ENCODE measurements around the gene VPS37B.

VPS37B gene

DNA sequence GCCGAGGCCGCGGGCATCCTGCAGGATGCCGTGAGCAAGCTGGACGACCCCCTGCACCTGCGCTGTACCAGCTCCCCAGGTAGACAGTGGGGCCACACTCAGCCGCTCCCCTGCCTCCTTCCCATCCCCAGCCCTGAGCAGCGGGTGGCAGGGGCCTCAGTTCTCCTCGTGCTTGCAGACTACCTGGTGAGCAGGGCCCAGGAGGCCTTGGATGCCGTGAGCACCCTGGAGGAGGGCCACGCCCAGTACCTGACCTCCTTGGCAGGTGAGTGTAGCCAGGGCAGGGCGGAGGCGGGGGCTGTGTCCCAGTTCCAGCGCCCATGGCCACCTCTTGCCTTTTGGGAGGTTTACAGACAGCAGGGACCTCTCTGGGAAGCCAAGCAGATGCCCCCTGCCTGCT, 37.8 kb downstream of the VPS37B start:
- no peak for TF ChIP-seq YY1 (IDR thresholded peaks at IDR 0.05; ENCODE audit: insufficient read depth, insufficient read length)
- no peak for TF ChIP-seq ZNF274 (IDR thresholded peaks at IDR 0.05; ENCODE audit: low read depth, low read length)
- no peak for TF ChIP-seq SUZ12 (IDR thresholded peaks at IDR 0.05; ENCODE audit: extremely low read depth, insufficient read depth, insufficient read length)
- Histone ChIP-seq H3K27me3 (ENCODE audit: insufficient read depth, insufficient read length) (no peaks in the 10 kb centered on the region), H3K9ac (ENCODE audit: insufficient read length, low read depth) (no peak overlapping the region), H3K9me3 (ENCODE audit: insufficient read depth, low read length) (no peaks in the 10 kb centered on the region), H3K4me3 (ENCODE audit: insufficient read length, low read depth) (no peak overlapping the region), H3K4me1 (ENCODE audit: insufficient read depth, insufficient read length) (peaks cover 5% of the 10 kb centered on the region), H3K36me3 (ENCODE audit: insufficient read depth, insufficient read length, low read length) (peaks cover 81% of the 10 kb centered on the region)
- DNase-seq (ENCODE audit: low read depth, low spot score) = no peak

- Histone ChIP-seq H3K9me3 (ENCODE audit: insufficient read depth, low read length) (no peaks in the 10 kb centered on the region), H3K9ac (ENCODE audit: insufficient read length, low read depth) (no peak overlapping the region), H3K4me1 (ENCODE audit: insufficient read depth, insufficient read length) (peaks cover 8% of the 10 kb centered on the region), H3K27me3 (ENCODE audit: insufficient read depth, insufficient read length) (no peaks in the 10 kb centered on the region), H3K4me3 (ENCODE audit: insufficient read length, low read depth) (no peak overlapping the region), H3K36me3 (ENCODE audit: insufficient read depth, insufficient read length, low read length) (peaks cover 76% of the 10 kb centered on the region)
- no peak for DNase-seq (ENCODE audit: low read depth, low spot score)
- TF ChIP-seq YY1 (IDR thresholded peaks at IDR 0.05; ENCODE audit: insufficient read depth, insufficient read length) = no peak
- no peak for TF ChIP-seq SUZ12 (IDR thresholded peaks at IDR 0.05; ENCODE audit: extremely low read depth, insufficient read depth, insufficient read length)
- TF ChIP-seq ZNF274 (IDR thresholded peaks at IDR 0.05; ENCODE audit: low read depth, low read length) = no peak
Measured at GRCh38 chr12:122856999-122857671, 38.8 kb downstream of the VPS37B start.

DNA sequence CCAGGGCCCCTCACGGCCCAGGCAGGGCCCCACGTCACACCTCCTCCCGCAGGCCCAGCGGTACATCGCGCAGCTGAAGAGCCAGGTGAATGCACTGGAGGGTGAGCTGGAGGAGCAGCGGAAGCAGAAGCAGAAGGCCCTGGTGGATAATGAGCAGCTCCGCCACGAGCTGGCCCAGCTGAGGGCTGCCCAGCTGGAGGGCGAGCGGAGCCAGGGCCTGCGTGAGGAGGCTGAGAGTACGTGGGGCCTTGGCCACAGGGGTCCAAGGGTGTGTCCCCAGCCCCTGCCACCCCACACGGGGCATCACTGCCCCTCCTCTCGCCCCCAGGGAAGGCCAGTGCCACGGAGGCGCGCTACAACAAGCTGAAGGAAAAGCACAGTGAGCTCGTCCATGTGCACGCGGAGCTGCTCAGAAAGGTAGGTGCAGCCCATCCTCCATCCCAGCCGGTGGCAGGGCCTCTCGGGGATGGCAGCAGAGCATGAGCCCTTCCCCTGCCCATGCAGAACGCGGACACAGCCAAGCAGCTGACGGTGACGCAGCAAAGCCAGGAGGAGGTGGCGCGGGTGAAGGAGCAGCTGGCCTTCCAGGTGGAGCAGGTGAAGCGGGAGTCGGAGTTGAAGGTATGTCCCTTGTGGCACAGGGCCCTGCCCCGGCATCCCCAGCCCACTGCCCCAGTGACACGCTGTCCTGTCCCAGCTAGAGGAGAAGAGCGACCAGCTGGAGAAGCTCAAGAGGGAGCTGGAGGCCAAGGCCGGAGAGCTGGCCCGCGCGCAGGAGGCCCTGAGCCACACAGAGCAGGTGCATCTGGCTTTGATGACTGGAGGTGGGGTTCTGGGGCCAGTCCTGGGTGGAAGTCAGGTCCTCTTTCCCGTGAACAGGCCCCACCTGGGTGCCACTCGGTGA, 39.7 kb downstream of the VPS37B start:
- no peak for DNase-seq (ENCODE audit: low read depth, low spot score)
- no peaks in the 10 kb centered on the region for H3K27me3 ChIP-seq (ENCODE audit: insufficient read depth, insufficient read length)
- H3K9ac ChIP-seq (ENCODE audit: insufficient read length, low read depth) = no peak overlapping the region
- H3K4me3 ChIP-seq (ENCODE audit: insufficient read length, low read depth) = no peak overlapping the region
- no peak for TF ChIP-seq SUZ12 (IDR thresholded peaks at IDR 0.05; ENCODE audit: extremely low read depth, insufficient read depth, insufficient read length)
- TF ChIP-seq YY1 (IDR thresholded peaks at IDR 0.05; ENCODE audit: insufficient read depth, insufficient read length) = no peak
- TF ChIP-seq ZNF274 (IDR thresholded peaks at IDR 0.05; ENCODE audit: low read depth, low read length) = no peak
- H3K9me3 ChIP-seq (ENCODE audit: insufficient read depth, low read length) = no peaks in the 10 kb centered on the region
- H3K36me3 ChIP-seq (ENCODE audit: insufficient read depth, insufficient read length, low read length) = peaks cover 67% of the 10 kb centered on the region
- peaks cover 9% of the 10 kb centered on the region for H3K4me1 ChIP-seq (ENCODE audit: insufficient read depth, insufficient read length)

- TF ChIP-seq YY1 (IDR thresholded peaks at IDR 0.05; ENCODE audit: insufficient read depth, insufficient read length) (no peak), SUZ12 (IDR thresholded peaks at IDR 0.05; ENCODE audit: extremely low read depth, insufficient read depth, insufficient read length) (no peak)
- Histone ChIP-seq H3K36me3 (ENCODE audit: insufficient read depth, insufficient read length, low read length) (peaks cover 63% of the 10 kb centered on the region), H3K4me1 (ENCODE audit: insufficient read depth, insufficient read length) (peaks cover 9% of the 10 kb centered on the region), H3K4me3 (ENCODE audit: insufficient read length, low read depth) (no peak overlapping the region), H3K9ac (ENCODE audit: insufficient read length, low read depth) (no peak overlapping the region), H3K27me3 (ENCODE audit: insufficient read depth, insufficient read length) (no peaks in the 10 kb centered on the region), H3K9me3 (ENCODE audit: insufficient read depth, low read length) (no peaks in the 10 kb centered on the region)
- no peak for DNase-seq (ENCODE audit: low read depth, low spot score)
Measured at GRCh38 chr12:122855071-122855829, 40.7 kb downstream of the VPS37B start.

GRCh38 chr12:122854554-122854953, 41.4 kb downstream of the VPS37B start:
- Histone ChIP-seq H3K4me3 (ENCODE audit: insufficient read length, low read depth) (no peak overlapping the region), H3K9ac (ENCODE audit: insufficient read length, low read depth) (no peak overlapping the region), H3K9me3 (ENCODE audit: insufficient read depth, low read length) (no peaks in the 10 kb centered on the region), H3K36me3 (ENCODE audit: insufficient read depth, insufficient read length, low read length) (peaks cover 63% of the 10 kb centered on the region), H3K4me1 (ENCODE audit: insufficient read depth, insufficient read length) (peaks cover 9% of the 10 kb centered on the region), H3K27me3 (ENCODE audit: insufficient read depth, insufficient read length) (no peaks in the 10 kb centered on the region)
- TF ChIP-seq ZNF274 (IDR thresholded peaks at IDR 0.05; ENCODE audit: low read depth, low read length) (no peak), SUZ12 (IDR thresholded peaks at IDR 0.05; ENCODE audit: extremely low read depth, insufficient read depth, insufficient read length) (no peak), YY1 (IDR thresholded peaks at IDR 0.05; ENCODE audit: insufficient read depth, insufficient read length) (no peak)
- DNase-seq (ENCODE audit: low read depth, low spot score) = no peak

DNA sequence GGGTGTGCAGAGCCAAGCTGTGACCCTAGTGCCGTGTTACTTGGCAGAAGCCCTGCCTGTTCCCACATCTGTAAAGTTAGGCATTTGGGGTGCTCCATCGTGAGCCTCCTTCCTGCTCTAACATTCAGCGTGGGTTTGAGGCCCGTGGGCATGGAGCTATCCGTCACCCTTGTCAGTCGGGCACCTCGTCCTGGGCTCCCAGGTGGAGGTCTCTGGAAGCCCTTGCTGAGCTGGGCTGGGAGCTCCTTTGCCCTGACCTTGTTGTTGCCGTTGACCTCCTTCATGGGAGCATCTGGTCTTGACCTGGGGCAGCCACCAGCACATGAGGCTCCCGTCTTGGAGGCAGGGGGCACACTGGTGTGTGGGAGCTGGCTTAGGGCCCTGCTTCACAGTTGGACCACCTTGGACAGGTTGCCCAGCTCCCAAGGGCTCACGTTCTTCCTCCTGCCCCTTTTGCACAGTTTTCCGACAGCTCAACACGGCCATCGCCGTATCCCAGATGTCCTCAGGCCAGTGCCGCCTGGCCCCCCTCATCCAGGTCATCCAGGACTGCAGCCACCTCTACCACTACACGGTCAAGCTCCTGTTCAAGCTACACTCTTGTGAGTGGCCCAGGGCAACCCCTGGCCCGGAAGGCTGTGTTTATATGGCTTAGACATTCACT, 42.2 kb downstream of the VPS37B start:
- peaks cover 9% of the 10 kb centered on the region for H3K4me1 ChIP-seq (ENCODE audit: insufficient read depth, insufficient read length)
- H3K9me3 ChIP-seq (ENCODE audit: insufficient read depth, low read length) = no peaks in the 10 kb centered on the region

More for the DNA sequence above, 42.2 kb downstream of the VPS37B start:
- no peak for DNase-seq (ENCODE audit: low read depth, low spot score)
- TF ChIP-seq ZNF274 (IDR thresholded peaks at IDR 0.05; ENCODE audit: low read depth, low read length) (no peak), SUZ12 (IDR thresholded peaks at IDR 0.05; ENCODE audit: extremely low read depth, insufficient read depth, insufficient read length) (no peak), YY1 (IDR thresholded peaks at IDR 0.05; ENCODE audit: insufficient read depth, insufficient read length) (no peak)
- peak overlapping the region; percentile 32 for H3K9ac ChIP-seq (ENCODE audit: insufficient read length, low read depth)
- H3K27me3 ChIP-seq (ENCODE audit: insufficient read depth, insufficient read length) = no peaks in the 10 kb centered on the region
- no peak overlapping the region for H3K4me3 ChIP-seq (ENCODE audit: insufficient read length, low read depth)
- peaks cover 62% of the 10 kb centered on the region for H3K36me3 ChIP-seq (ENCODE audit: insufficient read depth, insufficient read length, low read length)
